Right kidney (tissue), 1 donor: ENCODE results near the gene SND1.

Experiments used
- DNase-seq: peaks from one replicate; pipeline ENCODE4 v3.0.0-alpha.2; 2016

Gene SND1

DNA sequence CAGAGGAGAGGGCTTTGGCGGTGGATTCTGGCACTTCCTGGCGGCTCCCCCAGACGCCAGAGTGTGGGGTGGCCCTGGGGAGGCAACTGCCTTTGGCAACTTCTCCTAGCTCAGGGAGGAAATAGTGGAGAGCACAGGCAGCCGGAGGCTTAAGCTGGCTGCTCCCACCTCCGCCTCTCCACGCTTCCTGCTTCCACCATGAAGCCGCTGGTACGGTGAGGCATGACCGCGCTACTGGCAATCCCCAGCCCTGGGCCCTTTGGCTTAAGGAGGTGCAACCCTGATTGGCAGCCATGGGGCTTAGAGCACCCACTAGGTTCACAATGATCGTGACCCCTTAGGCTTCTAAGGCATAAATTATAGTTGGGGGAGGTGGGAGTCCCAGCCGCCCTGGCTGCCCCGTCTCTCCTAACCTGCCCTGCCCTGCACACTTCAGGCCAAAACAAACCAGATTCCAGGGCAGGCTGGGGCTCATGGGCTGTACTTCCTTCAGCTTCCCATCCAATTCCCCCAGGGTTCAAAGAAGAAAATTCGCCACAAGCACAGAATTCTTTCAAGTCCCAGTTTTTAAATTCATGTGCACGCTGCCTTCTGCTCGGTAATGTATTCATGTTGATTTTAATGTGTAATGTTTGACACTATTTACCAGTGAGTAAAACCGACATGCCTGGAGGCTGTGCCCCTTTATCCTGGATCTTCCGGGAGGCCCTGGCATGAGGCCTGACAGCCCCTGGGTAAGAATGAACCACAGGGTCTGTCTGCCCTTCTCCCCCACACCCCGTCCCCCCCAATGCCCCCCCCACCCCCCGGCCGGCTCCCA lies 469.9 kb downstream of the SND1 start:
- DNase-seq = peak; percentile 47

DNA sequence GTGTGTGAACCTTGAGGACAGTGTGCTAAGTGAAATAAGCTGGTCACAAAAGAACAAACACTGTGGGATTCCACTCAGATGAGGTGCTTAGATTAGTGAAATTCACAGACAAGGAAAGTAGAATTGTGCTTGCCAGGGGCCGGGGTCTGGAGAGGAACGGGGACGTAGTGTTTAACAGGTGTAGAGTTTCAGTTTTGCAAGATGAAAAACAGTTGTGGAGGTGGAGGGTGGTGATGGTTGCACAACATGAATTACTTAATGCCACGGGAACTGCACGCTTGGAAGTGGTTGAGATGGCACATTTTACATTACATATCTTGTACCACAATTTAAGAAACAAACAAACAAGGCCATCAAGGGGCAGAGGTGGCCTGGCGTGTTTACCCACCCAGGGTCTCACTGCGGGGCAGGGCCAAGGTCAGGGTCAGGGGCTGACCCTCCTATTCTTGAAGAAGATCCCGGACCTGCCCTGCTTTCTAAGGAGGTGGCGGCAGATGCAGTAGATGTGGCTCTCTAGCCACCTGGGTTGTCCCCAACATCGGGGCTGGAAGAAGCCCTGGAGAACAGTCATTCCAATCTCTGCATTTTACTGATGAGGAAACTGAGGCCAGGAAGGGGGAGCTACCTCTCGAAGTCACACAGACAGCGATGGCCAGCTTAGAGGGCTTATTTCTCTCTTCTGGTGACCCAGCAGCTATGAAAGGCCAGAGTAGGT lies 470.7 kb downstream of the SND1 start:
- peak; percentile 11 for DNase-seq

DNA sequence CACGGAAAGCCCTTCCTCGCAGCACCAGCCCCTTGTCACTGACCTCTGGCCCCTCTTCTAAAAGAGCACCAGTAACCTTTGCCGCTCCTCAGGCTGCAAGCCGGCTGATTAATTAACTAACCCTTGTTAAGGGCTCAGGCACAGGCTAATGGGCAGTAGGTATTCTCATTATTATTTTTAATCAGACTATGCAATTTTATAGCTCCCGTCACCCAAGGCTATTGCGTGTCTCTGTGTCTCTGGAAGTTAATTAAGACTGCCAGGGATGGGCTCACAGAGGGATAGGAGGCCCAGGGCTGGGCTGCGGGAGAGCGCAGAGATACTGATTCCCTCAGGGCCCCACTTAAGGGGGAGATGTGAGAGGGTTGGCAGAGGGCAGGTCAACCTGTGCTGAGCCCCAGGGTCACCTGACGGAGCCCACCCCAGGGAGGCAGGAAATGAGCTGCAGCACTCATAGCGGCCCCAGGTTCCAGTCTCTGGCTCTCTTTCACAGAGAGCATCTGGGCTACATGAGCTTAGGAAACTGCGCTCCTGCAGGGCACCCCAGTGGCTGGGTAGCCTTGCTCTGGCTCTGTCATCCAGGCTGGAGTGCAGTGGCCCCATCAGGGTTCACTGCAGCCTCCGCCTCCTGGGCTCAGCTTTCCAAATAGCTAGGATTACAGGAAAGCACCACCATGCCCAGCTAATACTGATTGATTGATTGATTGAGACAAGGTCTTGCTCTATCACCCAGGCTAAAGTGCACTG lies 471.5 kb downstream of the SND1 start:
- peak; percentile 12 for DNase-seq

DNA sequence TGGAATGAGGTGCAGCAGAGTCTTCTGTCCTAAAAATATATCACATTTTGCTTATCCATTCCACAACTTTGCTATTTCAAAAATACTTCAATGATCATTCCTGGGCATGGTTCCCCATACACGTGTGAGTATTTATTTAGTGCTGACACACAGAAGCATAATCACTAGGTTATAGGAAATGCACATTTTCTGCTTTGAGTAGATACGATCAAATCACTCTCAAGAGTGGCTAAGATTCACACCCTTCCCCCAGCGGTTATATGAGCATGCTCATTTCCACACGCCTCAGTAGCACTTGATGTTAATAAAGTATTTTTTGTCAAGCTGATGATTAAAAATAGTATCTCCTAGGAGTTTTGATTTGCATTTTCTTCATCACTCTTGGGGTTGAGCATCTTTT lies 472.8 kb downstream of the SND1 start:
- DNase-seq = no peak

DNA sequence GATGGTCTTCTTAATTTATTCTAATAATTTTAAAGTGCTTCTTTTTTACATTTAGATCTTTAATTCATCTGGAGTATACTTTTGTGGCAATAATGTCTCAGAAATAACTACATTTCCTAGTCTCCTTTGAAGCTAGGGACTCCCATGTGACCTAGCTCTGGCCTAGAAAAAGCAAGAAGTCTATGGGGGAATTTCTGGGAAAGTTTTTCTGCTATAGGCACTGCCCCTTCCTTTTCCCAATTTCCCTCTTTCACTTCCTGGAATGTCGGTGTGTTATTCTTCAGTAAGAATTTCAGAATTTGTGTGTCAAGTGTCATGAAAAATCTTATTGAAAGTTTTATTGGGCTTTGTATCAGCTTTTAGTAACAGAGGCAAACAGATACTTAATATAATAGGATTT lies 473.8 kb downstream of the SND1 start:
- no peak for DNase-seq

DNA sequence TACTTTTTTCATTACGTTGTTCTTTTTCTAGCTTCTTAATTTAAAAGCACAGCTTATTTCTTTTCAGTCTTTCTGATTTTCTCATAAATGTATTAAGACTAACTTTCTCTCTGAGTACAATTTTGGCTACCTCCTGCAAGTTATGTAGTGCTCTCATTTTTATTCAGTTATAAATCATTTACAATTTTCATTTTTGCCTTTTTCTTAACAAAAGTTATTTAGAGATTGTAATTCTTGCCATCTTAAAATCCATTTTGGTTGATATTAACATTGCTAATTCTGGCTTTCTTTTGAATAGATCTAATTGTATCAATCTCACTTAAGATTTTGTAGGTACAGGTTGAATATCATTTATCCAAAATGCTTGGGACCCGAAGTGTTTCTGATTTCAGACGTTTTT lies 476.4 kb downstream of the SND1 start:
- DNase-seq = no peak

GRCh38 chr7:128129224-128129864 lies 477.4 kb downstream of the SND1 start:
- DNase-seq = no peak

DNA sequence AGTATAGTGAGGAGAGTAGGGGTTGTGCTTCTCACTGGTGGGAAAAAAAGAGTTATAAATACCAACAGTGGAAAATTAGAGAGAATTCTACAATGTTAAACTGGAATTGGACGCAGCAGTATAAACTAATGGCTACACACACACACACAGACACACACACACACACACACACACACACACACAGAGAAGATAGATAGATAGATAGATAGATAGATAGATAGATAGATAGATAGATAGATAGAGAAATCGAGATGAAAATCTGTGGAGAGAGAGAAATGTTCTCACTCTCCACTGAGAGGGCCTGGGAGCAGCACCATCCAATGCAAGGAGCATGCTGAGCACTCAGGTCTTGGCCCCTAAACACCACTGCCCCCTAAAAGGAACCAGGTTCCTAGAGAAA lies 479.1 kb downstream of the SND1 start:
- DNase-seq = no peak

DNA sequence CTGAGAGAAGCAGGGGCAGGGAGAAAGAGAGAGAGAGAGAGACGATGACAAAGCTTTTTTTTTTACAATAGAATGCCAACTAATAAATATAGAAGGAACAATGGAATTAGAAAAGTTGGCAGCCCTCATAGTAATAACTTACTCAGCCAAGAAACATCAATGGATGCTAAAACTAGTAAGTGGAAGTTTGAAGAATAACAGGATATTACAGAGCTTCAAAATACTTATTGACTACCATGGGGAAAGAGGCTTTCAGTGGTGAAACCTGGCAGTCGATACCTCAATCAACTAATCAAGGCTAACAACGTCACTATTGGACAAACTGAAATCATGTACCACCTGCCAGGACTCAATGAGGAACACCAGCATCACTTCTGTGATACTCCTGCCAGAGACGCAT lies 479.7 kb downstream of the SND1 start:
- no peak for DNase-seq

GRCh38 chr7:128132426-128133069 lies 480.6 kb downstream of the SND1 start:
- DNase-seq = no peak

DNA sequence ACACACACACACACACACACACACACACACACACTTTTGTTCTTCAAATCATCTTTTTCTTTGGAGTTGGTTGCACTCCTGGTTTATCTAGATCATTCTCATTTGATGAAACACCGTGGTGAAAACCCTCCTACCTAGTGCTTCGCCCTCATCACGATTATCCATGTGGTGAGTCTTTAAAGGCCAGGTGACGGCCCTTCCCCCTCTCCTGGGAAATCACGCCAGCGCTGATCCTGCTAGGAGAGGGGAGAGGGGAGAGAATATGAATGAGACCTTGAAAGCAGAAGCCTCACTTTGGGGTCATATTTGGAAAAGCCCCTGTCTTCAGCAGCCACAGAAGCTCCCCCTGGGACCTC lies 483.1 kb downstream of the SND1 start:
- no peak for DNase-seq

- DNase-seq = peak; percentile 88
Measured at GRCh38 chr7:128135515-128136214, 483.7 kb downstream of the SND1 start.

DNA sequence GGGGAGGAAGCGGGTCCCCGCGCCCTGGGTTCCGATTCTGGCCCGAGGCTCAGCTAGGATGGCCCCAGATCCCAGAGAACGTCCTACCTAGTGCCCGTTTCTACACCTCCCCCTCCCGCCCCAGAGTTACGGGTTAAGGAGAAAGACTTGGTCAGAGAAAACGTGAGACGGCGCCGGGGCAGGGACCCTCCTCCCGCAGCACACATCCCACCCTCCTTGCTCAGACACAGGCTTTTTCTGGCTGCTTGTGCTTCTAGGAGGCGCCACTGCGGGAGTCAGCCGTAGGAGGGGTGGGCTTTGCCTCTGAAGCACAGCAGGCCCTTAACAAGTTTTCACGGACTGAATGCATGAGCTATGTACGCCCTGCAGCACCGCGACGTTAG lies 484.2 kb downstream of the SND1 start:
- no peak for DNase-seq

DNA sequence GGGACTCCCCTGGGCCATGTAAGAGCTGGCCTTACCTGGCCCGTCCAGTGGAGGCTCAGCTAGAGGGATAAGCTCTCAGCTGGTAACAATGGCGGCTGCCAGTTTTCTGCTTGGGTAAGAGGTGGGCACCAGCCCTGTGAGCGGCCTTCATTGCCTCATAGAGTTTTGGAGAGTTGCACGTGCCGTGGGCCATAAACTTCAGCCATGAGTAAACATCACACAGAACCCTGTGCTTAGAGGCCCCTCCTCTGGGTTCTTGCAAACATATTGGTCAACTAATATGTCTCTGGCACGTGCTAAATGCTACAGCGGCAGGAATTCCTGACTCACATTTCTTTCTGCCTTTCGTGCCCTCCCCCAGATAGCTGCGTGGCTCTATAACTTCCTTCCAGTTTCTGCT lies 485.2 kb downstream of the SND1 start:
- DNase-seq = no peak

DNA sequence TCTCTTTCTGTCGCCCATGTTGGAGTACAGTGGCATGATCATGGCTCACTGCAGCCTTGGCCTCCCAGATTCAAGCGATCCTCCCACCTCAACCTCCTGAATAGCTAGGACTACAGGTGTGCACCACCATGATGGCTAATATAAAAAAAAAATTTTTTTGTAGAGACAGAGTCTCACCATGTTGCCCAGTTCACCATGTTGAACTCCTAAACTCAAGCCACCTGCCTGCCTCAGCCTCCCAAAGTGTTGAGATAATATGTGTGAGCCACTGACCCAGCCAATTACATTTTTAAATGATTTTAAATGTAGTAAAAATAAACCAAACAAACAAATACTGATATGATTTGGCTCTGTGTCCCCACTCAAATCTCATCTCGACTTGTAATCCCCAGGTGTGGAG lies 487.4 kb downstream of the SND1 start:
- no peak for DNase-seq

DNA sequence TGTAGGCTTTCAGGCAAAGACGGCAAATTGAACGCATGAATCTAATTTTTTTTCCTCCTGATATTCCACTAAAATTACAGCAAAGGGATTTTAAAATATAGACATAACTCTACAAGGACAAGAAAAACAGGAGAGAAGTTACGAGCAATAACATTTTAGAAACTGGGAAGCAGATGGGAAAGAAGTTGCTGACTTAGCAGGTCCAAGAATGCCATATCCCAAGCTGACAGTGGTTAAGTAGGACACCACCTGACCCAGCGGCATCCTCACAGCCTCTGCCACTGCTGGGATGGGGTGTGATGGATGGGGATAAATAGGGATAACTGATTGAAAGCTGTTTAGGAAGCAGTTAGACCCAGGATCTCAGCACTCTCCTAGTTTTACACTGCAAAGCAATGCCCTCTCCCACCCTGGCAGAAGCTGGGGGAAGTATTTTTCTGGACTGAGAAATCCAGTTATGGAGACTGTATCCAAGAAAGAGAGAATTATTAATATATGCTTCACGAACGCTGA lies 489.7 kb downstream of the SND1 start:
- no peak for DNase-seq
